Aorta (tissue), 5 donors: ENCODE data around the gene LZTS2. TPM values are rescaled to one million over a fixed set of nuclear protein-coding genes. Genes with fewer than 3 reads are reported as not detected.

ENCODE experiments used
- ATAC-seq: fragments of 200-7000 bp; cut with Tn5 transposase; one replicate; pipeline ENCODE4 v1.9.1; 2022; ENCODE audit warnings: moderate library complexity; ENCODE audit not compliant: low FRiP score
- DNase-seq, 2 donors: peaks; one replicate each; pipeline ENCODE4 v3.0.0-alpha.2; 2020
- H3K27ac ChIP-seq, 2 donors: one replicate each; pipeline ENCODE4 v1.5.1; 2013; ENCODE audit warnings: low read length in 2 of 2, mild to moderate bottlenecking in 2 of 2, moderate library complexity in 2 of 2, control low read depth in 1 of 2, inconsistent platforms in 1 of 2, low read depth in 1 of 2
- H3K27me3 ChIP-seq, 2 donors: one replicate each; pipeline ENCODE4 v1.6.1; 2013; ENCODE audit warnings: control low read depth in 1 of 2, low read length in 1 of 2, mild to moderate bottlenecking in 1 of 2, moderate library complexity in 1 of 2; ENCODE audit not compliant: insufficient read depth in 2 of 2, control insufficient read depth in 1 of 2
- H3K36me3 ChIP-seq, 2 donors: one replicate each; pipeline ENCODE4 v1.6.1; 2013; ENCODE audit warnings: control low read depth in 1 of 2, low read length in 1 of 2, mild to moderate bottlenecking in 1 of 2; ENCODE audit not compliant: insufficient read depth in 2 of 2, control insufficient read depth in 1 of 2
- H3K4me1 ChIP-seq, 2 donors: one replicate each; pipeline ENCODE4 v1.6.1; 2013; ENCODE audit warnings: low read length in 2 of 2, control low read depth in 1 of 2, mild to moderate bottlenecking in 1 of 2, moderate library complexity in 1 of 2; ENCODE audit not compliant: insufficient read depth in 2 of 2, control insufficient read depth in 1 of 2
- H3K4me3 ChIP-seq, 2 donors: one replicate each; pipeline ENCODE4 v1.5.1; 2013; ENCODE audit warnings: low read length in 2 of 2, control low read depth in 1 of 2, mild to moderate bottlenecking in 1 of 2
- H3K9me3 ChIP-seq: one replicate; pipeline ENCODE4 v1.6.1; 2013; ENCODE audit warnings: mild to moderate bottlenecking, low read length; ENCODE audit not compliant: control insufficient read depth
- WGBS, 2 donors: extraction: QIAGEN DNeasy Blood & Tissue Kit; methylation state at CpG; one replicate each; pipeline ENCODE4 v1.1.7; 2013; 5-methylcytosine and 5-hydroxymethylcytosine counted together
- intact Hi-C, 2 donors: fragments of 100-400 bp; cut with DNase I; formaldehyde crosslinking; loops; one replicate each; pipeline versions ENCODE4 v1.14.2 to v1.15.0; 2022
- polyA plus RNA-seq, 2 donors: library from polyadenylated mRNA; stranded (reverse); fragments of 200-250 nt; gene quantifications; one replicate each; pipeline ENCODE4 v1.2.3, GENCODE V29; 2013
- total RNA-seq, 2 donors: library from RNA; stranded (reverse); fragmentation: NEBNext Ultra II Directional; extraction: Animal tissue kit (Norgen Biotek cat#: 25700); gene quantifications; one replicate each; pipeline ENCODE4 v1.2.1, GENCODE V29; 2021
- donor health status: healthy with polysubstance abuse.
- donor health status: Bipolar disorder and iron deficiency.
- donor health status: DM: no; HTN: no; CAD: no.
- donor health status: DM: no; HTN: no; CAD: no.
- donor health status: DM: yes; HTN: yes; CAD: no.

Gene LZTS2
- total and polyA plus RNA-seq, 4 donors = 38.3 to 108 (median 94.6) TPM

DNA sequence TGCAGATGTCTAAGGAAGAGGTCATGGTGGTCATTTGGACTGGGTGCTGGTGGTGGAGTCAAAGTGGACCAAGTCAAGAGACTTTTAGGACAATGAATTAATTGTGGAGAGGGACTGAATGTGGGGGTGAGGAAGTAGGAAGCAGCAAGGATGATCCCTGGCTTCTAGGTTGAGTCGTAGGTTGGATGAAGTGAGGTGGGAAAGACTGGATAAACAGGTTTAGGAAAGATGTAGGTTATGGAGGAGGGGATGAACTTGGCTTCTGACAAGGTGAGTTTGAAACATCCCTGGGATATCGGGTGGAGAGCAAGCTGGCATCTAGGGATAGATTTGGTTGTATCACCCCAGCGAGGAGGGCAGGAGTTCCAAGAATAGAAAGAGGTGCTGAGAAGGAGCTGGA is 22.7 kb upstream of the LZTS2 start:
- Histone ChIP-seq H3K9me3 (no peaks in the 10 kb centered on the region), H3K4me1 (no peaks in the 10 kb centered on the region), H3K4me3 (no peak overlapping the region), H3K36me3 (peaks cover 3 to 4% of the 10 kb centered on the region in 2 donors), H3K27me3 (no peaks in the 10 kb centered on the region), H3K27ac (no peak overlapping the region)
- intact Hi-C loops = no loop called here
- DNase-seq (peak in 1 of 2 donors; percentile 7), ATAC-seq (no peak)
- WGBS, 2 donors = 82 to 88% methylated on average over 3 of the region's 3 CpGs

DNA sequence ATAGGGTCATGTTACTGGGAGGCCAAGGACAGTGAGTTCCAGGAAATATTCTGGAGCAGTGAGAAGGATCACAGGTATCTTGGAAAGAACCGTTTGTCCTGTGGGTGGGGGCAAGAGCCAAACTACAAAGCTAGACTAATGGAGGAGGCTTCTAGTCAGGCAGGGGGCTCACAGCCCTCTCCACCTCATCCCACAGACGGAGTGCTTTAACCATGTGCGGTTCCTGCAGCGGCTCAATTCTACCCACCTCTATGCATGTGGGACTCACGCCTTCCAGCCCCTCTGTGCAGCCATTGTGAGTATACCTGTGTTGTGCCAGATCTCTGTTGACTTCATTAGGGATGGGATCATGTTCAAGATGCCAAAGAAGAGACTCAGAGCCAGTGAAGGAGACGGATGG is 22.2 kb upstream of the LZTS2 start:
- H3K9me3 ChIP-seq = no peaks in the 10 kb centered on the region
- H3K4me1 ChIP-seq = no peaks in the 10 kb centered on the region
- no peak overlapping the region for H3K4me3 ChIP-seq
- DNase-seq (peak in 1 of 2 donors; percentile 36), ATAC-seq (no peak)
- 79 to 85% methylated on average over 6 of the region's 6 CpGs for WGBS, 2 donors
- H3K27me3 ChIP-seq = no peaks in the 10 kb centered on the region
- peaks cover 3 to 4% of the 10 kb centered on the region in 2 donors for H3K36me3 ChIP-seq
- no peak overlapping the region for H3K27ac ChIP-seq
- intact Hi-C loops = no loop called here

DNA sequence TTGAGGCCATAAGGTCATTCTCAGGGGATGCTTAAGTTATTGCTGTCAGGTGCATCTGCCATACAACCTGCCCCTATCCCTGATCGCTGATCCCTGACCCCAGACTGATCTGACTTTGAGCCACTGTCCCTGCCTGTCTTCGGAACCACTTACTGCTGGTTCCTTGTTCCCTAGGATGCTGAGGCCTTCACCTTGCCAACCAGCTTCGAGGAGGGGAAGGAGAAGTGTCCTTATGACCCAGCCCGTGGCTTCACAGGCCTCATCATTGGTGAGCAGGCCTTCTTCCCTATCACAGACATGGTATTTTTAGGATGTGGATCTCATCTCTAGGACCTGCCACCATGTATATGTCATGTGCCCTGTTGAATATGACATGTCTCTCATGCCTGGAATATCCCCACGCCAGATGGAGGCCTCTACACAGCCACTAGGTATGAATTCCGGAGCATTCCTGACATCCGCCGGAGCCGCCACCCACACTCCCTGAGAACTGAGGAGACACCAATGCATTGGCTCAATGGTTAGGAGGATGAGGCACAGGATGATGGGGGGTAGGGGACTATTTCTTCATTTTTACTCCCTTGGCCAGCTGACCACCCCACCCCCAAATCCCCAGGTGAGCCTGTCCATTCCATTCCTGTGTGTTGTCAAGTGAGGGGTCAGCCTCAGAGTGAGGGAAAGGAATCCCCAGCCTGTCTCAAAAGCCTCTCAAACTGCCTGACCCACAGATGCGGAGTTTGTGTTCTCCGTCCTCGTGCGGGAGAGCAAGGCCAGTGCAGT is 21.3 kb upstream of the LZTS2 start:
- intact Hi-C loops = no loop called here
- ATAC-seq (no peak), DNase-seq (peak in 1 of 2 donors; percentile 43)
- Histone ChIP-seq H3K4me3 (no peak overlapping the region), H3K4me1 (no peaks in the 10 kb centered on the region), H3K9me3 (no peaks in the 10 kb centered on the region), H3K36me3 (peaks cover 3 to 4% of the 10 kb centered on the region in 2 donors), H3K27ac (no peak overlapping the region), H3K27me3 (no peaks in the 10 kb centered on the region)
- WGBS, 2 donors = 85 to 88% methylated on average over 13 of the region's 13 CpGs

DNA sequence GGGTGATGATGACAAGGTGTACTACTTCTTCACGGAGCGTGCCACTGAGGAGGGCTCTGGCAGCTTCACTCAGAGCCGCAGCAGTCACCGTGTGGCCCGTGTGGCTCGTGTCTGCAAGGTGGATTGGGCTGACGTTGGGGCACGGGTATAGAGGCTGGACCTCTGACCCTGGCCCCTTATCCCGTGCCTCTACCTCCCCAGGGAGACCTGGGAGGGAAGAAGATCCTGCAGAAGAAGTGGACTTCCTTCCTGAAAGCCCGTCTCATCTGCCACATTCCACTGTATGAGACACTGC is 20.8 kb upstream of the LZTS2 start:
- Histone ChIP-seq H3K9me3 (no peaks in the 10 kb centered on the region), H3K27ac (no peak overlapping the region), H3K36me3 (peaks cover 3 to 4% of the 10 kb centered on the region in 2 donors), H3K4me3 (no peak overlapping the region), H3K27me3 (no peaks in the 10 kb centered on the region), H3K4me1 (no peaks in the 10 kb centered on the region)
- DNase-seq = peak in 1 of 2 donors; percentile 33
- whole genome bisulfite sequencing, 2 donors = 83 to 85% methylated on average over 10 of the region's 10 CpGs
- no peak for ATAC-seq
- intact Hi-C loops = no loop called here

DNA sequence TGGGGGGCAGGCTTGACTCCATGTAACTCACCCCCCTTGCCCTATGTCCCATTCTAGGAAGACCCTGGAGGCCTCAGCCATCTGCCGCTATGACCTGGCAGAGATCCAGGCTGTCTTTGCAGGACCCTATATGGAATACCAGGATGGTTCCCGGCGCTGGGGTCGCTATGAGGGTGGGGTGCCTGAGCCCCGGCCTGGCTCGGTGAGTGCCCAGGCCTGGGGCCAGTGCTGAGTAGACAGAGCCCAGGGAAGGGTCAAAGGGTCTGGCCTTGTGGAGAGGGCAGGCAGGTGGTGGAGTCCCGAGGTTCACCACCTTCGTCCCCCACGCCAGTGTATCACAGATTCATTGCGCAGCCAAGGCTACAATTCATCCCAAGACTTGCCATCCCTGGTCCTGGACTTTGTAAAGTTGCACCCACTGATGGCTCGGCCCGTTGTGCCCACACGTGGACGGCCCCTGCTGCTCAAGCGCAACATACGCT is 19.8 kb upstream of the LZTS2 start:
- H3K36me3 ChIP-seq = peaks cover 3 to 4% of the 10 kb centered on the region in 2 donors
- 91% methylated on average over 16 of the region's 16 CpGs for WGBS, 2 donors
- no peak overlapping the region for H3K4me3 ChIP-seq
- DNase-seq (peak; percentile 38 to 74), ATAC-seq (no peak)
- no peaks in the 10 kb centered on the region for H3K4me1 ChIP-seq
- H3K9me3 ChIP-seq = no peaks in the 10 kb centered on the region
- H3K27ac ChIP-seq = no peak overlapping the region
- intact Hi-C loops = no loop called here
- H3K27me3 ChIP-seq = no peaks in the 10 kb centered on the region

DNA sequence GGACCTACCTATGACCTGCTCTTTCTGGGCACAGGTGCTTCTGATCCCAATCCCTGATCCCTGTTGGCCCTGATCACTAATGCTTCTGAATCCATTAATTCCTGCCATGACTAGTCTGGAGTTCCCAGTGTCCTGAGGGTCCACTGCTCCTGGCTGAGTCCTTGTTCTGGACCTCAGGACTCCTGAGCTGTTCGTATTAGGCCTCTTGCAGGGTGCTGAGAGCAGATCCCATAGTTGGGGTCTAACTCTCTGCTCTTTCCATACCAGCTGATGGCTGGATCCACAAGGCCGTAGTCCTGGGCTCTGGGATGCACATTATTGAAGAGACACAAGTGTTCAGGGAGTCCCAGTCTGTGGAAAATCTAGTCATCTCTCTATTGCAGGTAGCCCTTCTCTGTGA is 19.3 kb upstream of the LZTS2 start:
- intact Hi-C loops = no loop called here
- Histone ChIP-seq H3K9me3 (no peaks in the 10 kb centered on the region), H3K27ac (no peak overlapping the region), H3K4me1 (no peaks in the 10 kb centered on the region), H3K27me3 (no peaks in the 10 kb centered on the region), H3K36me3 (peaks cover 3 to 4% of the 10 kb centered on the region in 2 donors), H3K4me3 (no peak overlapping the region)
- 76 to 82% methylated on average over 2 of the region's 2 CpGs for WGBS, 2 donors
- no peak for ATAC-seq
- DNase-seq = peak in 1 of 2 donors; percentile 9

DNA sequence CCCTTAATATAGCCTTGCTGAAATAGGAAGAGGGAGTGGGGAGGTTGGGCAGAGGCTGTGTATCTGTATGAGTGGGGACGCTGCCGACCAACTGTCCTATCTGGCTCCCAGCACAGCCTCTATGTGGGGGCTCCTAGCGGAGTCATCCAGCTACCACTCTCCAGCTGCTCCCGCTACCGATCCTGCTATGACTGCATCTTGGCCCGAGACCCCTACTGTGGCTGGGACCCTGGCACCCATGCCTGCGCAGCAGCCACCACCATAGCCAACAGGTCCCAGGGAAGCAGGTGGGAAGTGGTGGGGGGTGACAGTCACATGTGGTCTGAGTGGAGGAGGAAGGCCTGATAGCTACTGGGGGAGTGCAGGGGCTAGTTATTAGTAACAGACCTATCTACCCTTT is 18.9 kb upstream of the LZTS2 start:
- Histone ChIP-seq H3K9me3 (no peaks in the 10 kb centered on the region), H3K4me3 (no peak overlapping the region), H3K27me3 (no peaks in the 10 kb centered on the region), H3K4me1 (no peaks in the 10 kb centered on the region), H3K27ac (no peak overlapping the region), H3K36me3 (peaks cover 3 to 4% of the 10 kb centered on the region in 2 donors)
- DNase-seq (peak in 1 of 2 donors; percentile 64), ATAC-seq (no peak)
- intact Hi-C loops = no loop called here
- 92 to 93% methylated on average over 7 of the region's 7 CpGs for WGBS, 2 donors

DNA sequence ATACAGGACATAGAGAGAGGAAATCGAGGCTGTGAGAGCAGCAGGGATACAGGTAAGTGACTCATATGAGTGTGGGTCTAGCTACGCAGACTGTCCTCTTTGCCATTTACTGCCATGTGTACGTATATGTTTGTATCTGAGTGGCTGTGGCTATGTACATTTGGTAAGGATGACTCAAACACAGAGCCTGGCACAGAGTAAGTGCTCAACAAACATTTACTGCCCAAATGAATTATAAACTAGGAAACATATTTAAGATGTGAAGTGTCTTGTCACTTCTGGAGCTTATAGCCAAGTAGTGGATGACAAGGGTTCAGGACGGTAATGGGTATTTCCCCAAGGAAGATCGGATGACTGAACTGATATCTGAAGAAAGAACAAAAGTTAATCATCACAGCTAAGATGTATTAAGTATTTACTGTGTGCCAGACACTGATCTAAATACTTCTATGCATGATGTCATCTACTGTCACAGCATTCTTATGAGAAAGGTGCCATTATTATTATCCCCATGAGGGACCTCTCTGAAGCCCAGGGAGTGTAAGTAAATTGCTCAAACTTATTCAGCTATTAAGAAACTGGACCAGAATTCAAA is 18.3 kb upstream of the LZTS2 start:
- 87 to 88% methylated on average over 5 of the region's 5 CpGs for WGBS, 2 donors
- ATAC-seq (no peak), DNase-seq (no peak)
- Histone ChIP-seq H3K27me3 (no peaks in the 10 kb centered on the region), H3K36me3 (peaks cover 3 to 4% of the 10 kb centered on the region in 2 donors), H3K27ac (no peak overlapping the region), H3K4me1 (no peaks in the 10 kb centered on the region), H3K9me3 (no peaks in the 10 kb centered on the region), H3K4me3 (no peak overlapping the region)
- intact Hi-C loops = no loop called here
